Activated naive CD4-positive, alpha-beta T cell treated with anti-CD3 and anti-CD28 coated beads, Interleukin-2, amount 50 U/mL, for 16 hours (primary cell): ENCODE results near the gene RNF149.
A peak's percentile ranks its signal among the peaks of the same experiment; 100 is the strongest.
"Not testable (repeated sequence)": the region's sequence is repeated elsewhere in the genome, so short reads cannot be mapped to it uniquely, and the experiment has no call there.

Source experiments
- DNase-seq: peaks from one replicate; pipeline ENCODE4 v3.0.0-alpha.2; 2020

RNF149 gene

DNA sequence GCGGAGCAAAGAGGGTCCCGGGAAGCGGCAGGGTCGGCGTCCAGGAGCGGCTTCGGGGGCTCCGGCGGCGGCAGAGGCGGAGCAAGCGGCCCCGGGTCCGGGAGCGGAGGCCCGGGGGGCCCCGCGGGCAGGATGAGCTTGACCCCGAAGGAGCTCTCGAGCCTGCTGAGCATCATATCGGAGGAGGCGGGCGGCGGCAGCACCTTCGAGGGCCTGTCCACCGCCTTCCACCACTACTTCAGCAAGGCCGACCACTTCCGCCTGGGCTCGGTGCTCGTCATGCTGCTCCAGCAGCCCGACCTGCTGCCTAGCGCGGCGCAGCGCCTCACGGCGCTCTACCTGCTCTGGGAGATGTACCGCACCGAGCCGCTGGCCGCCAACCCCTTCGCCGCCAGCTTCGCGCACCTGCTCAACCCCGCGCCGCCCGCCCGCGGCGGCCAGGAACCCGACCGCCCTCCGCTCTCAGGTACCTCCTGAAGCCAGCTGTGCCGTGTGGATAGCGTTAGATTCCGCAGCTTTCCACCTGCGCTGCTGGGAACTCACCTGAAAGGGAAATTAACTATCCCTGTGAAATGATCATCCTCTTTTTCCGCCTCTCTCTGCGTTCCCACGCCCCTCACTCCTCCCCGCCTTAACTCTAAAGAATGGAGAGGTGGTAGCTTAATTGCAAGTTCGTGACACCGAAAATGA is 55.3 kb downstream of the RNF149 start:
- DNase-seq = peak; percentile 74

DNA sequence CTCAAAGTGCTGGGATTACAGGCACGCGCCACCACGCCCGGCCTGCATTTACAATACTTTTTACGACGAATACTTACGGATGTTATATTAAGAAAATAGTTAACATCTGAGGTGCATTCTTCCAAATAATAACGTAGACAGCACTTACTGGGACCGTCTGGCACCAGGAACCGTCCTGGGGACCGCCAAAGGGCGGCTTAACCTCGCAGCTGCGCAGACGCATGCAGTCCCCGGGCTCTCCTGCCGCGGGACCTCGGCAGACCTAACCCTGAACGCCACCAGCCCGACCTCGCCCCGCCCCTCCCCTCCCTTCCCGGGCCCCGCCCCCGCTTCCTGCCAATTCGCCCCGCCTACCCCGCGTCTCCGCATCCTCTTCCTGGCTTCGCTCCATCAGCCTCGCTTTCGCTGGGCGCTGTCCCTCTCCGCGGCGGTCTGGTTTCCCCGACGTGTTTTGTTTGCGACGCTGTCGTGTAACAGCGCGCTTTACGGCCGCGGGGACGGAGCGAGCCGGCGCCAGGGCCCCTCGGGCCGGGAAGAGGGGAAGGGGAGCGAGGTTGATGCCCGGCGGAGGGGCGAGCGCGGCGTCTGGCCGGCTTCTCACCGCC is 56.0 kb downstream of the RNF149 start, which contains the start of gene CNOT11:
Gene CNOT11 (plus strand): TSS at position 479 of the 605 bp plus-strand sequence. CDS start 79 bp downstream, at position 558.
- DNase-seq = peak; percentile 99

DNA sequence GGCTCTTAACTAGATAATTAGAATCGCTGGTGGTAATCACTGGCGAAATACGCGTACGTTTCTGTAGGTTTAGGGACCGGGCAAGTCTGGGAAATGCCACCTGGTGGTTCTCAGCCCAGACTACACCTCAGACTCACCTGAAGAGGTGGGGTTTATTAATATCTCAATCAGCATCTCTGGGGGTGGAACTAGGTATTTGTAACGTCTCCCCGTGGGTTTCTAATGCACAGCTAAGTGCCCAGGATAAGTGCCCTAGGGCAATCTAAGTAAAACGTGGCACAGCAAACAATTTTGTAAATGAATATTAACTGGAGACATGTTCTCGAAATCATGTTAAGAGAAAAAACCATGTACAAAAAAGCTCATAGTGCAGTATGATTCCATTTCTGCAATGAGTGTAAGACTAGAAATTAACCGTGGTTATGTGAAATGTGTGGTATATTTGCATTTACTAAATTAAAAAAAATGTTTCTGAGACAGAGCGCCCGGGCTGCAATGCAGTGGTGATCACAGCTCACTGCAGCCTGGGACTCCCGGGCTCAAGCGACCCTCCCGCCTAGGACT is 56.6 kb downstream of the RNF149 start:
- peak; percentile 36 for DNase-seq

DNA sequence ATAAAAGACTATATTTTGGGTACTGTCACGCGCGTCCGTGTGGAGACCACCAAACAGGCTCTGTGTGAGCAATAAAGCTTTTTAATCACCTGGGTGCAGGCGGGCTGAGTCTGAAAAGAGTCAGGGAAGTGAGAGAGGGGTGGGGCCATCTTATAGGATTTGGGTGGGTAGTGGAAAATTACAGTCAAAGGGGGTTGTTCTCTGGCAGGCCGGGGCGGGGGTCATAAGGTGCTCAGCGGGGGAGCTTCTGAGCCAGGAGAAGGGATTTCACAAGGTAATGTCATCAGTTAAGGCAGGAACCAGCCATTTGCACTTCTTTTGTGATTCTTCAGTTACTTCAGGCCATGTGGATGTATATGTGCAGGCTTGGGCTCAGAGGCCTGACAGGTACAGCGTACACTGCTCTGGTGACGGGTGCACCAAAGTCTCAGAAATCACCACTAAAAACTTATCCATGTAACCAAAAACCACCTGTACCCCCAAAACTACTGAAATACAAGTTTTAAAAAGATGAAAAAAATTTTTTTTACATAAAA is 57.2 kb downstream of the RNF149 start:
- DNase-seq = not testable (repeated sequence)

DNA sequence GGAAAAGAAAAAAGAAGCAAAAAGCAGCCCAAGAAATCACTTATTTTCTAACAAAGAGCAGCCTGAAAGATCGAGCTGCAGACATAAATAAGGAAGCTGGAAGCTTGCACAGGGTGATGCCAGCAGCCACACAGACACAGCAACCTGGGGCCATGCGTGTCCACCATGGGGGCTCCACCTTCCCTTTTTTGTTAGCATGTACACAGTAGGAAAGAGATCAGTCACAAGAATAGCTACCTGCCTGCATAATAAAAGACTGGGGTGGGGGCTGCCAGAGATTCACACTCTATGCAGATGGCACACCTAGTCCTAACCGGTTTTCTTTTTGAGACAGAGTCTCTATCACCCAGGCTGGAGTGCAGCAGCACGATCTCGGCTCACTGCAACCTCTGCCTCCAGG is 58.7 kb downstream of the RNF149 start:
- DNase-seq = no peak

DNA sequence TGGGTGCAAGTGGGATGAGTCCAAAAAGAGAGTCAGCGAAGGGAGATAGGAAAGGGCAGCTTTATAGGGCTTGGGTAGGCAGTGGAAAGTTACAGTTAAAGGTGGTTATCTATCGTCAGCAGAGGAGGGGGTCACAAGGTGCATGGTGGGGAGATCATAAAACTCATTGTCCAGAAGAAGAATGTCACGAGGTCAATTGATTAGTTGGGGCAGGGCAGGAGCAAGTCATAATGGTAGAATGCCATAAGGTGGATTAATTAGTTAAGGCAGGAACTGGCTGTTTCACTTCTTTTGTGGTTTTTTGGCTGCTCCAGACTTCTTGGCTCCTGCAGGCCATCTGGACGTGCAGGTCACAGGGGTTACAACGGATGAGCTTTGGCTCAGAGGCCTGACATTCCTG is 59.7 kb downstream of the RNF149 start:
- DNase-seq = not testable (repeated sequence)

DNA sequence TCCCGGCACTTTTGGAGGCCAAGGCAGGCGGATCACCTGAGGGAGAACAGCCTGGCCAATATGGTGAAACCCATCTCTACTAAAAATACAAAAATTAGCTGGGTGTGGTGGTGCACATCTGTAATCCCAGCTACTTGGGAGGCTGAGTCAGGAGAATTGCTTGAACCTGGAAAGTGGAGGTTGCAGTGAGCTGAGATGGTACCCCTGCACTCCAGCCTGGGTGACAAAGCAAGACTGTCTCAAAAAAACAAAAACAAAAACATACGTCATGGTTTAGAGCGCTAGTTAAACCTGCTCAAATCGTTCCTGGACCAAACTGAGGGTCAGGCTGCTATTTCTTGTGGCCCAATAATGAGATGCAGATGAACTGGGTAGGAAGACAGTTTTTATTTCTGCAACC is 63.0 kb downstream of the RNF149 start:
- not testable (repeated sequence) for DNase-seq

DNA sequence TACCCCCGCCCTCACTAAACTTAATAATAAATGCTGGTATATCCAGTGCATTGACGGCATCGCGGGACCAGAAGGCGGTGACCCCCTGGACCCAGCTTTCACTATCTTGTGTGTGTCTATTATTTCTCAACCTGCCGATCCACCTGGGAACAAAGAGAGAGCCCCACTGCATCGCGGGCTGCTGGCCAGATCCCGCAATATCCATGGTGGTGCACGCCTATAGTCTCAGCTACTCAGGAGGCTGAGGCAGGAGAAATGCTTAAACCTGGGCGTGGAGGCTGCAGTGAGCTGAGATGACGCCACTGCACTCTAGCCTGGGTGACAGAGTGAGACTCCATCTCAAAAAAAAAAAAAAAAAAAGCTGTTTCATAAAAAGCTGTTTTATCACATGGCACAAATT is 63.6 kb downstream of the RNF149 start:
- not testable (repeated sequence) for DNase-seq

DNA sequence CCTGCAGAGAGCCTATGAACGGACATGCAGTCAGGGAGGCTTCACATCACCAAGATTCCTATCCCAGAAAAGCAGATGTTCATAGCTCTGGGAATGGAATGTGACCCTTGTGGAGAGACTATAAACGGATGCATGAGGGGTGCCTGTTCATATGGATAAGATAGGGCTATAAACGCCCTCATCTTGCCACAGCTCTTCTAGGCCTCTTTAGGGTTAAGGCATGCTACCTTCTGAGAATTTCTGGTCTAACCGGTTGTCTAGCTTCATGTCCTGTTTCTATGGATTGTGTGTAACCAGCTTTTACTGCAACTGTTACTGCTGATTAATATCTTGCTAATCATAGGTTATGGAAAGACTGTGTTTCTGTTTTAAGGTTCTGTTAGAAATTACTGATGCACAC is 64.1 kb downstream of the RNF149 start:
- DNase-seq = not testable (repeated sequence)

DNA sequence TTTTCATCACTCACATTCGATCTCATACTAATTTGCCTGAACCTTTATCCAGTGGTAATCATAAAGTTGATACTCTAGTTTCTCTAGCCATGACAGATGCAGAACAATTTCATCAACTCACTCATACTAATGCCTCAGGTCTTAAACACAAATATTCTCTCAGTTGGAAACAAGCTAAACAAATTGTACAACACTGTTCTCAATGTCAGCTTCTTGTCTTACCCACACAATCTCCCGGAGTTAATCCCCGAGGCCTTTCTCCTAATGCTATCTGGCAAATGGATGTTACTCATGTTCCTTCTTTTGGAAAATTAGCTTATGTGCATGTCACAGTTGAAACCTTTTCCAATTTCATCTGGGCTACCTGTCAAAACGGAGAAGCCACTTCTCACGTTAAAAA is 67.3 kb downstream of the RNF149 start:
- DNase-seq = no peak

DNA sequence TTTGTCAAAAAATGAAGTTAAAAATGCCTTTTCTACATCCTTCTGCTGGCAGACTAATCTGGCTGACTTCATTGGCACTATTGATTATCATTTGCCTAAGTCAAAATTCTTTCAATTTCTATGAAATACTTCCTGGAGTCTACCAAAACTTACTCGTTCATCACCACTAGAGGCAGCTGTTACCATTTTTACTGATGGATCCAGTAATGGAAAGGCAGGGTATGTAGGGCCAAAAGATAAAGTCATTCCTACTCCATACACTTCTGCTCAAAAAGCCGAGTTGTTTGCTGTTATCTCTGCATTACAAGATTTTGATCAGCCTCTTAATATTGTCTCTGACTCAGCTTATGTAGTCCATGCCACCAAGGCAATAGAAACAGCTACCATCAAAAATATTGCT is 67.8 kb downstream of the RNF149 start:
- not testable (repeated sequence) for DNase-seq

DNA sequence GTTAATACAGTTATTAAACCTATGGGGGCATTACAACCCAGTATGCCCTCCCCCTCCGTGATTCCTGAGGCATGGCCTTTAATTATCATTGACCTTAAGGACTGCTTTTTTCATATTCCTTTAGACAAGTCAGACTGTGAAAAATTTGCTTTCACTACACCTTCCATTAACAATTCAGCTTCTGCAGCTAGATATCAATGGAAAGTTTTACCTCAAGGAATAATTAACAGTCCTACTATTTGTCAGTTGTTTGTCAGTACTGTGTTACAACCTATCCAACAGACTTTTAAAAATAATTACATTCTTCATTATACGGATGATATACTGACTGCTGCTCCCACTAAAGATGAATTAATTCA is 68.8 kb downstream of the RNF149 start:
- DNase-seq = not testable (repeated sequence)

DNA sequence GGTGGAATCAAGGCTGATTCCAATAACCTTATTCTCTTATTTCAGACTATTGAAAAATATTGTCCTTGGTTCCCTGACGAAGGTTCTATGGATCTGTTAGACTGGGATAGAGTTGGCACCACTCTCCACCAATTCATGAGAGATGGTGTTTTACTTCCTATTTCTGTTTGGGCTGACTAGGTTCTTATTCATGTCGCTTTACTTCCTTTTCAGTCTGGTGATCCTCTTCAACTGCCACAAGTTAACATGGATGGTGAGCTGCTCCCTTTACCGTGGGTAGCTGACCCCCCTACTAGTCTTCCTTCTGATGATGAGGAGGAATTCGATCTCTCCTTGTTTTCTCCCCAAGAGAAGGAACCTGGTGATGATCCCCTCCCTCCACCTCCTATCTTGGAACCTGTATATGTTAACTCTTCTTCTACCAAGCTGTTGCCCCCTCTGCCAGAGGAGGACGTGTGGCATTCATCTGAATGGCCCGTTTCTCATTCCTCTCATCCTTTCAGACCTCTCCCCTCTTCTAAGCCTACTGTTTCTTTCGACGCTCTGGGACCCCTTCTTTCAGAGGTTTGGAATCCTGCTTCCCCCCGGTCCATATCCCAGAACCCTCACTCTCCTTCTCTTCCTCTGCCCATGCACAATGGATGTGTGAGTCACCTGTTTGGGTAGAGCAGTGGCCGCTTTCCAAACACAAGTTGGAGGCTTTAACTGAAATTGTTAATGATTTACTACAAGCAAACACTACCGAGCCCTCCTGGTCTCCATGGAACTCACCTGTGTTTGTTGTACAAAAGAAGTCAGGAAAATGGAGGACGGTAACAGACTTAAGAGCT is 69.4 kb downstream of the RNF149 start:
- no peak for DNase-seq

DNA sequence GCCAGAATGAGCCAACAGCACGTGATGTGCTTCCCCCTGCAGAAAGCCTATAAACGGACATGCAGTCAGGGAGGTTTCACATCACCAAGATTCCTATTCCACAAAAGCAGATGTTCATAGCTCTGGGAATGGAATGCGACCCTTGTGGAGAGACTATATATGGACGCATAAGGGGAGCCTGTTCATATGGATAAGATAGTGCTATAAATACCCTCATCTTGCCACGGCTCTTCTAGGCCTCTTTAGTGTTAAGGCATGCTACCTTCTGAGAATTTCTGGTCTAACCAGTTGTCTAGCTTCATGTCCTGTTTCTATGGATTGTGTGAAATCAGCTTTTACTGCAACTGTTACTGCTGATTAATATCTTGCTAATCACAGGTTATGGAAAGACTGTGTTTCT is 70.6 kb downstream of the RNF149 start:
- not testable (repeated sequence) for DNase-seq

DNA sequence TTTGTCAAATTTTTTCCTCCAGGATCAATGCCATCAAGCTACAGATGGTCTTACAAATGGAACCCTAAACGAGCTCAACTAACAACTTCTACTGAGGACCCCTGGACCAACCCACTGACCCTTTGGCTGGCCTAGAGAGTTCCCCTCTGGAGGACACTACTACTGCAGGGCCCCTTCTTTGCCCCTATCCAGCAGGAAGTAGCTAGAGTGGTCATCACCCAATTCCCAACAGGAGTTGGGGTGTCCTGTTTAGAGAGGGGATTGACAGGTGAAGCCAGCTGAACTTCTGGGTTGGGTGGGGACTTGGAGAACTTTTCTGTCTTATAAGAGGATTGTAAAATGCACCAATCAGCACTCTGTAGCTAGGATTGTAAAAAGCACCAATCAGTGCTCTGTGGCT is 72.5 kb downstream of the RNF149 start:
- DNase-seq = not testable (repeated sequence)

DNA sequence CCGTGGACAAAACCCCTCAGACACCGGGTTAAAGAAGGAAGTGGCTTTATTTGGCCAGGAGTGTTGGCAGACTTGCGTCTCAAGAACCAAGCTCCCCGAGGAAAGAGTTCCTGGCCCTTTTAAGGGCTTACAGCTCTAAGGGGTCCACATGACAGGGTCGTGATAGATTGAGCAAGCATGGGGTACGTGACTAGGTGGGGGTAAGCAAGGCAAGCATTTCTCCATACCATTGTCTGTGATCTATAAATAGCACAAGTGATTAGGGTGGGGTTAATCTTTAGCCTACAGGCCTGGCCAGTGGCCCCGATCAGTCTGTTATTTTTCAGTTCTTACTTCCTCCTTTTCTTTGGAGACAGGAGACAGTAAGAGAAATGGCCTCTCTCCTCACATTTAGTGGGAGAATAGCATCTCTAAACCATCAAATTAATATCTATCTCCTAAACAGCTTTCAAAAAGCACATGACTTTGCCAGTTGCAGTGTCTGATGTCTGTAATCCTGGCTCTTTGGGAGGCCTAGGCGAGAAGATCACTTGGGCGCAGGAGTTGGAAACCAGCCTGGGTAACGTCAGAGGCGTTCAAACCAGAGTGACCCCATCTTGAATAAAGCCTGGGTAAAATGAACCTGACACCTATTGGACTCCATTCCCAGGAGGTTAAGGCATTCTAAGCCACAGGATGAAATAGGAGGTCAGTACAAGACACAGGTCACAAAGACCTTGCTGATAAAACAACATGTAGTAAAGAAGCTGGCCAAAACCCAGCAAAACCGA is 74.1 kb downstream of the RNF149 start:
- DNase-seq = no peak

DNA sequence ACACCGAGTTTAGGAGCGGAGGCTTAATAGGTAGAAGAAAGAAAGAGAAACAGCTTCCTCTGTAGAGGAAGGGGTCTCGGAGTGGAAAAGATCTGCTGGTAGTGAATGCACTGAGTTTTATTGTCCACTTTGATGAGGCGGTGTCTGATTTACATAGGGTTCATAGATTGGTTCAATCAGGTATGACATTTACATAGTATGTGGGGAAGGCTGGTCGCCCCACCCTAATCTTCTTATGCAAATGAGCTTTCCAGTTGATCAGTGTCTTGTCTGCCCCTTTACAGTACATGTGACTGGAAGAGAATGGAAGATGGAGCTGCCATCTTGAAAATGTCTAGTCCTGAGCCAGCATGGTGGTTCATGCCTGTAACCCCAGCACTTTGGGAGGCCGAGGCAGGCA is 75.7 kb downstream of the RNF149 start:
- no peak for DNase-seq

DNA sequence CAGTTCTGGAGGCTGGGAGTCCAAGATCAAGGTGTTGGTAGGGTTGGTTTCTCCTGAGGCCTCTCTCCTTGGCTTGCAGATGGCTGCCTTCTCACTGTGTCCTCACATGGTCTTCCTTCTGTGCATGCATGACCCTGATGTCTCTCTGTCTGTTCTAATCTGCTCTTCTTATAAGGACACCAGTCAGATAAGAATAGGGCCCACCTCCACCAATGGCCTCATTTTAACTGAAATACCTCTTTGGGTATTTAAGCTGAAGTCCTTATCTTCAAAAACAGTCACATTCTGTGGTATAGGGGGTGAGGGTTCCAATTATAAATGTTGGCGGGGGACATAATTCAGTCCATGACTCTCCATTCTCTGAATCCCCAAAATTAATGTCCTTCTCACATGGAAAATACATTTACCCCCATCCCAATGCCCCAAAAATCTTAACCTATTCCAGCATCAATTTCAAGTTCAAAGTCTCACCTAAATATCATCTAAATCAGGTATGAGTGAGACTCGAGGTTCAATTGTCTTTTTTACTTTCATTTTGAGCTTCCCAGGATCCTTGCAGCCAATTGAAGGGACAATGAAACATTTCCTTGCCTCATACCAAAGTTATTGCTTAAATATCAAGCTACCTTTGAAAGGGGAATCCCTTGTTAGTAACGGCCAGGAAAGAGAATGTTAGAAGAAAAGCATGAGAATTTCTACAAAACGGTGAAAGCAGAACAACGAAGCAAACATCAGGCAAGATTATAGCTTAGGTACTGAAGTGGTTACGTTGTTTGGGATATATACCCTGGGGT is 76.4 kb downstream of the RNF149 start:
- DNase-seq = no peak

DNA sequence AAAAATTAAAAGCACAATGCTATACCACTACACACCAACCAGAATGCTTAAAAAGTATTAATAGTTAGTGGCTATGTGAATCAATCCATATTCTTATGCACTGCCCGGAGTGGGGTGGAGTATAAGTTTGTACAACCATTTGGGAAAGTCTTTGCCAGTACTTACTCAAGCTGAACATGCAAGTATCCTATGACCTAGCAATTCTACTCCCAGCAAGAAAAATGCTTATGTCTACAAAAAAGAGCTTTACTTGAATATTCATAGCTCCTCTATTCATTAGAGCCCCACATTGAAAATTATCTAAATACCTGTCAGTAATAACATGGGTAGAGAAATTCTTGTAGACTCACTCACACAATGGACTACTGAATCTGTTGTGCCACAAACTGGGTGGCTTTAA is 77.3 kb downstream of the RNF149 start:
- no peak for DNase-seq

DNA sequence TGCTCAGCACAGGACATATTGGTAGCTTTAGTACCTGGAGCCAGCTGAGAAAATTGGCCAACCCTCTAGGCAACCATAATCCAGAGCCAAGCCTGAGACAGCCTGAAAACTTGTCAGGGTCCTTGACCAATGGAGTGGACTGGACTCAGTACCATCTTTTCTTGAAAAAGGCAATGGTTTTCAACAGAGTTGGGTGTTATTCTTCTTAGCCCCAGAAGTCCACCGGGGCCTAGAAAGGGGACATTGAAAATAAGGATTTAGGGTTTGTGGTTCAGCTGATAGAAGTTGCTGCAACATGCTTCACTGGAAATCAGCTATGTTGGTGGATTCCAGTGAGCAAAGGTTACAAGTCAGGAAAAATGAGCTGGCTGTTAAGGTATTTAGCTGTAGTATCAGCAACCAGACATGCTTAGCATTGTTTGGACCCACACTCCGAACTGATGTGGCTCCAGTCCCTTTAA is 77.9 kb downstream of the RNF149 start:
- DNase-seq = no peak
